COR-L47 (cell line): ENCODE measurements around the gene NTSR1.
A peak's percentile ranks its signal among the peaks of the same experiment; 100 is the strongest.

Experiments used
- DNase-seq: peaks from one replicate; lab custom pipeline; 2025; lab: John Stamatoyannopoulos, UW

NTSR1 gene

DNA sequence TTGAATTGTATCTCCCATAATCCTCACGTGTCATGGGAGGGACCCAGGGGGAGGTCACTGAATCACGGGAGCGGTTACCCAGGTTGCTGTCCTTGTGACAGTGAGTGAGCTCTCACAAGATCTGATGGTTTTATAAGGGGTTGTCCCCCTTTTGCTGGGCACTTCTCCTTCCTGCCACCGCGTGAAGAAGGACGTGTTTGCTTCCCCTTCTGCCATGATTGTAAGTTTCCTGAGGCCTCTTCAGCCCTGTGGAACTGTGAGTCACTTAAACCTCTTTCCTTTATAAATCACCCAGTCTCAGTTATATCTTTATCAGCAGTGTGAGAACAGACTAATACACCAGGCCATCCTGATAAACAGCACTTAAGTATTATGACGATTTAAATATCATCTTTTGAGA is 78.7 kb downstream of the NTSR1 start:
- no peak for DNase-seq

DNA sequence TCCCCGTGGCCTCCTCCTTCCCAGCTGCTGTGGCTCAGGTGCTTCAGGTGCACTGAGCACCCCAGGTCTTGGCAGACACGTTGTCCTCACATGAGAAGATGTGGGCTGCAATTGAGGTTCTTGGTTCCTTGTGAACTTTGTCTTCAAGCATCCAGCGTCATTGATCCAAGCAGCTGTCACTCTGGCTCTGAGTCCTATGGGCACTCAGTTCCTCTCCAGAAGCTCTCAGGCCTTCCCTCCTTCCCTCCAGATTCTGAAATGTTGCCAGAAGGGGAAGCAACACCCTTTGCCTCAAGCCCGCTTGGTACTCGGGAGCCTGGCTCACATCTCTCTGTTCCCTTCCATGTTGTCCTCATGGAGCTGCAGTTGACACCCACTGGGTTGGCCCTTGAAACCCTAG is 79.2 kb downstream of the NTSR1 start:
- DNase-seq, result no peak

DNA sequence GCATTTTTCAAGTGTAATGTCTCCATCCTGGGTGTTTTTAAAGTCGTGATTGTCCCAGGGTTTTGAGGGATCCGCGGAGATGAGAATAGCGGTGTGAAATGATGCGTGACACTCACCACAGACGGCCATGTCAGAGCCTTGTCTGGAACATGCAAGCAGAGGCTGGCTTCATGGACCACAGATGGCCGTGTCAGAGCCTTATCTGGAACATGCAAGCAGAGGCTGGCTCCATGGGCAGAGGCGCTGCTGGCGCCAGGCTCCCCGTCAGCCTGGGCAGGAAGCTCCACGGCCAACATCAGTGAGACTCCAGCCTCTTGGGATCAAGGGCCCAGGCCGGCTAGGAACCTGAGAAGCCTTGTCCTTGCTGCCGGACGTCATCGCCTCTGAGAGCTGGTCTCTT is 80.0 kb downstream of the NTSR1 start:
- no peak for DNase-seq

DNA sequence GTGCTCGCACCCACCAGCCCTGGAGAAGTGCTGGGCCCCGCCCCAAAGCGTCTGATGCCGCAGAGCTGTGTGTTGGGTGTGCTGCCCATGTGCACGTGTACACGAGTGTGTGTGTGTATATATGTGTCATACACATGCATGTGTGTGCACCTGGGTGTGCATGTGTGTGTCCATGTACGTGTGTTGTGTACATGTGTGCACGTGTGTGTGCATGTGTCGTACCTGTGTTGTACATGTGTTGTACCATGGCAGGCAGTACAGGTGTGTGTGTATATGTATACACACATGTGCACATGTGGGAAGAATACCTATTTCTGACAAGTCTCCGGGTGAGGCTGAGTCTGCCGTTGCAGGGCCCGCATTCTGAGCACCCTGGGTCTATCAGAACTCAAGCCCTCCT is 81.4 kb downstream of the NTSR1 start:
- DNase-seq, result no peak

DNA sequence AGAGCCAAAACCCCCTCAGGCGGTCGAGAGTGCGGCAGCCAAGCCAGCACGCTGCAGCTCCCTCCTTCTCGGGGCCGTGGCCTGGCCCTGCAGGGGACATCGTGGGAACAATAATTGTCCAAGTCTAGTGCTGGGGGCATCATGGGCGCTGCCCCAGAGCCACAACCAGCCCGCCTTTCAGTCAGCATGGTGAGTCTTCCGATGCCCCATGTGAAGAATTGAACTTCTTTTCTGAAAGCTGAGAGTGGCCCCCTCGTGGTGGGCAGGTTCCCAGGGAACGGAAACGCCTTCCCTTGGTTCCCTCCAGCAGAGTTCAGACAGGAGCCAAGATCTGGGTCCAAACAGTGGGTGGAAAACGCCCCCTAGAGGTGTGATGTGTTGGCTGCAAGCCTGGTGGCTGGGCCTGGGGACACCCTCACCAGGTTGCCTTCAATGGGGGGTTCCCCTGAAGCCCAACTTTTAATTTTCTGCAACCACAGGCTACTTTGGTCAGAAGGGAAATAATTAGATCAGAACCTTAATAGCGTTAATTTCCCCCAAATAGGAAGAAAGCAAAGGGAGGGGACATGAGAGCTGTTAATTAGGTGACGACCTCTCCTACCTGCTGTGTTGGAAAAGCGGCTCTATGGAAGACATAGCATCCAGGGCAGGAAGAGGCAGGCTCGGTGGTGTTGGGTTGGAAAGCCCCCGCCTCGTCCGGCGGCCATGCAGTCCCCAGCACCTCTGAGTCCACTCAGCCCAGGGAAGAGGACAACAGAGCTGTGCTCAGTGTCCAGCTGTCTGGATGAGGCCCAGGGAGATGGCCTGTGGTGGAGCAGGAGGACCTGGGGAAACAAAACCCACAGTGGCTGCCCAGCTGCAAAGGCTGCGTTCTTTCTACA is 82.9 kb downstream of the NTSR1 start:
- DNase-seq, result peak; percentile 94

DNA sequence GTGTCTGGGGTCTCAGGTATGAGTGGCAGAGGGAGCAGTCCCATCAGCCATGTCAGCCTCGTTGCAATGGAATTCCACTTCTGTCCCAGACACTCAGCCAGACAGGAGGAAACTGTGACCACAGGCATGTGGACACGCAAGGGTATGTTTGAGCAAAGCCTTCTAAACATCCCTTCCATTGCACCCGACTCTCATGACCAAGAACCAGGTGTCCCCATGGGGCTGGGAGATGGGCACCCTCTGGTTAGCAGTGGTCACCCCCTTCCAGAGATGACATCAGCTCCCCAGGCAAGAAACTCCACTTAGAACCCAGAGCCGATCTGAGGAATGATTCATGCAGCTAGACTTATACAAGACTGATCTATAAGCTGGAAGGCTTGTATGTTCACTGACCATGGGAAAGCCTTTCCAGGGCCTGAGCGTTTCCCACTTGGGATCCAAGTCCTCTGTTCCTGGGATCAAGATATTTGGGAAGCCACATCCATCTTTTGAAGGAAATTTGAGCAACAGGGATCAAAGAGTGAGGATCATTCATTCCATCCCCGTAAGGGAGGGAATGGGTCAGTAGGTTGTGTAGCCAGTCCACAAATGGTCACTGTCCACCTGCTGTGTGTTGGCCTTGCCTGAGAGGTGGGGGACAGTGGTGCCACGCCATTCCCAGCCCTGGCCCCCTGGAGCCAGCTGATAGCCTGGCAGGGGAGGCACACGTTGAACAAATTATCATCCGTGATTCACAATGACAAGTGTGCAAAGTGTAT is 83.7 kb downstream of the NTSR1 start:
- no peak for DNase-seq

DNA sequence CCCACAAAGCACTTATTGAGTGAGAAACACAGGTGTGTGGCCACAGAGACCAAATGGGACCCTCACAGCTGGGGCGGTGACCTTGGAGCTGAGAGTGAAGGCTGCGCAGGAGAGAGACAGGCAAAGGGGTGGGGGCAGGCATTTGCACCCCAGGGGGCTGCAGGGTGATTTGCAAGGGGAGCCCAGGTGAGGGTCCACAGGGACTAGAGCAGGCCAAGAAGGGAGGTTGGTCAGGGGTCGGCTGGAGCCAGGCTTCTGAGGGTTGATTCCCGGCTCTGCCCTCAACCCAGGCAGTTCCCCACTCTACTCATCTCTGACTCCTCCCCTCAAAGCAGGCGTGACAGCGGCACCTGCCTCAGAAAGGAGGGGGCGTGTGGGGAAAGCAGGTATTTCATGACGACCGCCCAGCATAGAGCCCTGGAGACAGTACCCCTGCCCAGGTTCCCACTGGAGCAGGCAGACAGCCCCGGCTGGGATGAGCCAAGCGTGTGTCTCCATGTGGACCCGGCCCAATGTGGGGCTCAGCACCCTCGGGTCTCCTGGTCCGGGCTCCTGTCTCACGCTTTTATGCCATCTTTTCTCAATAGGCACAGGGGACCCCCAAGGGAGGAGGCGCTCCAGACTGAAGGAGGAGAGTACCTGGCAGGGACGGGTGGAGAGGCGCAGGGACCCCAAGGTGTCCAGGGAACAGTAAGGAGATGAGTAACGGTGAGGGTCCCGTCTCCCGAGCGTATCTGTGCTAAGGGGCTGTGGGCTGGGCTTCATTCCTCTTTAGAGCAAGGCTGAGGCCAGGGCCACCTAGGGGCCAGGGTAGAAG is 84.5 kb downstream of the NTSR1 start:
- DNase-seq, result peak; percentile 41

DNA sequence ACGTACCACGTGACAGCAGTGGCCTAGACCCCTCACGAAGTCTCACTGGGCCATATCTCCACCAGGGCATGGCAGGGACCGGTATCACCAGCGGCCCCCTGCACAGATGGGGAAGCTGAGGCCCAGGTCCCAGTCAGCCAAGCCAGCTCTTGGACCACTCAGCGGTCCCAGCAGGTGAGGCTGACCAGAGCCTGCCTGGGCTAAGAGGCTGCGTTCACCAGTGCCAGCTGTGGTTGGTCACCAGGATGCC is 85.0 kb downstream of the NTSR1 start:
- DNase-seq, result no peak

DNA sequence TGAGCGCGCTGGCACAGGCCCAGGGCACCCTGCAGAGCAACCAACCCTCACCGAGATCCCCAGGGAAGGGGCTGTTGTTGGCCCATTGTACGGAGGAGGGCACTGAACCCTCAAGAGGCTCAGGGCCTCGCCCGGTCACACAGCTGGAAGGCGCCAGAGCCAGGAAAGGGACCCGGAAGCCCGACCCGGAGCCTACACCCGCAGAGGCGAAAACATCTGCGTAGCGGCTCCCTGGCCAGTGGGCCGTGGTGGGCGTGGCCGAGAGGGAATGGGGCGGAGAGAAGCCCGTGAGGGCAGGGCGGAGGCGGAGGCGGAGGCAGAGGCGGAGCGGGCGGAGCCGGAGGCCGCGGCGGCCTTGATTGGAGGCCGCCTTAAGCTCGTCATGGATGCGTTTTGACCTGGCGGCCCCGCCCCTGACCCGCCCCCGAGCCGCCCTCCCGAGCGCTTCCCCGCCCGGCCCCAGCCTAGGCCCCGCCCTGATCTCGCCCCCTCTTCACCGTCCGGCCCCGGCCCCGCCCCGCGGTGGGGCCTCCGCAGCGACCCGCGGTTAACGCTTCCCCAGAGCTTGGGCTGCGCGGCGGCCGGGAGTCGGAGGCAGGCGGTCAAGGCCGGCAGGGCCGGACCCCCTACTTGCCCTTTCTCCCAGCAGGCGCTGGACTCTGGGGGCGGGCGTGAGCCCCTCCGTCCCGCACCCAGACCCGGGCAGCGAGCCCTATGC is 85.5 kb downstream of the NTSR1 start:
- peak; percentile 93 for DNase-seq

DNA sequence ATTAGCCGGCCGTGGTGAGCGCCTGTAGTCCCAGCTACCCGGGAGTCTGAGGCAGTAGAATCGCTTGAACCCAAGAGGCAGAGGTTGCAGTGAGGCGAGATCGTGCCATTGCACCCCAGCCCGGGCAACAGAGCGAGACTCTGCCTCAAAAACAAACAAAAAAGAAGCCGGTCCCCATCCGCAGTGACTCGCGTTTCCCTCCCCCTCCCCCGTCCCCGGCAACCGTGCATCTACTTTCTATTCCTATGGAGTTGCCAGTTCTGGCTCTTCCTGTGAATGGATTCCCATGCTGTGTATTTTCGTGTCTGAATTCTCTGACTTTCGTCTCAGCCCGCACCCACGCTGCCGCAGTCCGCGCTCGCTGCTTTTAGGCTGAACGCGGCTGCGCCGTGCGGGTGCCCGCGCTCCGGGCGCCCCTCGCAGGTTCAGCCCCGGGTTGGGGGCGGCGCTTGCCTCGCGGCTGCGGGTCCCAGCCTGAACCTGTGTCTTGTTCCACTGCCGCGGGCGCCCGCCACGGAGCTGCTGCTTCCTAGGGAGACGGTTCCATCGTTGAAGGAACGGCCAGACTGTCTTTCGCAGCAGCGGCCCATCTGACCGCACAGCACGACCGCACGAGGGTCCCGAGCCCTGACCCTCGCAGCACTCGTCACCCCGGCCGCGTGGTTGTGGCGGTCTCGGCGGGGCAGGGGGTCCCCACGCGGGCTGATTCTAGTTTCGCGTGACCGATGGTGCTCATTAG is 86.6 kb downstream of the NTSR1 start:
- DNase-seq, result peak; percentile 57

DNA sequence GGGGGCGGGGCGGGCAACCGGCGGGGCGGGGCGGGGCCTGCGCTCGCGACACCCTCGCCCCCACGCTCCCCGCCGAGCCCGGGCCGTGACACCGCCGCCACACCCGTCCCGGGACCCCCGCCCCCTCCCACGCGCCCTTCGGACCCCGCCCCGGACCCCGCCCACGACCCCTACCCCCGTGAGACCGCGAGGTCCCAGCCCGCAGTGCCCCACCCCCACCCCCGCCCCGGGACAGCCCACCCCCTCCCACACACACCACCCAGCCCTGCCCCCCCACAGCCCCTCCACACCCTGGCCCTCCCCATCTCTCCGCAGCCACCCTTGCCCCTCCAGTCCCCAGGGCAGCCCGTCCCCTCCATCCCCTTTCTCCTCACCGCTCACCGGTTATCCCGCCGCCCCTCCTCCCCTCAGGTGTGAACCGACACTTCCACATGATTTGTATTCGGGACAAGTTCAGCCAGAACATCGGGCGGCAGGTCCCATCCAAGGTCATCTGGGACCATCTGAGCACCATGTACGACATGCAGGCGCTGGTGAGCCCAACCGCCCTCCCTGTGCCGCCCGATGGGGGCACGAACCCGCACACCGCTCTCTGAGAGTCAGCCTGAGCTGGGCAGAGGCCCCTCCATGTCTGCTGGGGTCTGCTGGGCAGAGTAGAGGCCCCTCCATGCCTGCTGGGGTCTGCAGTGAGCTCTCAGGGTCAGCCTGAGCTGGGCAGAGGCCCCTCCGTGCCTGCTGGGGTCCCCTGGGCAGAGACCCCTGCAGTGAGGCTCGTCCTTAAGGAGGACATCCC is 88.3 kb downstream of the NTSR1 start:
- DNase-seq, result no peak

DNA sequence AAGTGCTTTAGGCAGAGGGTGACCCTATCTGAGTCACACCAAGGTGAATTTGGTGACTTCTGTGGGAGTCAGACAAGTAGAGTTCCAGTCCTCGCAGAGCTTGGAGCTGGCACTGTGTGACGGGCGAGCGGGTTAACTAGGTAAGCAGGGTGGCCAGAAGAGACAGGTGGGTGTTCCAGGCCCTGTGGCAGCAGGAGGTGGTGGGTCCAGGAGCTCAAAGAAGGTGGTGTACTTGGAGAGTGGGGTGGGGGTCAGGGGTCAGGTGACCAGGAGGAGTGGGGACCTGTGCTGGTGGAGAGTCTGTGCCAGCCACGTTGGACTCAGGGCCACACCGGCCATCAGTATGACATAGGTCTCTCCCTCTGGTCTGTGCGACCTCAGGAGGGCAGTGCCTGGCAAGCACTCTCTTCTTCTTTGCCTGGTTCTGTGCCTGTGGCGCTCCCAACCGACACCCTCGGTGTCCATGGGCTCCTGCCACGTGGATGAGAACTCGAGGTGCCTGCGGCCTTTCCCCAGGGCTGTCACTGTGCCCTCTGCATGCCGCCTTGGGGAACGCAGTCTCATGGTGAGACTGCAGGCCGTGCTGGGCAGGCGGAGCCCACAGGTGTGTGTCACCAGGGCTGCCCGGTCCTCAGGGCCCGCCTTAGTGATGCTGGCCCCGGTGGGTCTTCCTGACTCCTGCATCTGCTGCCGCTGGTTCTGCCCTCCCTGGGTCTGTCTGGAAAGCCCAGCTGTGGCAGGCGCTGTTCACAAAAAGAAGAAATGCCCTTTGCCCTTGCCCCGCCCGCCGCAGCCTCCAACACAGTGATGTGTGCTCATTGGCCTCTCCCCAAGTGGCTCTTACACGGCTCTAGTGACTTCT is 89.3 kb downstream of the NTSR1 start:
- no peak for DNase-seq

DNA sequence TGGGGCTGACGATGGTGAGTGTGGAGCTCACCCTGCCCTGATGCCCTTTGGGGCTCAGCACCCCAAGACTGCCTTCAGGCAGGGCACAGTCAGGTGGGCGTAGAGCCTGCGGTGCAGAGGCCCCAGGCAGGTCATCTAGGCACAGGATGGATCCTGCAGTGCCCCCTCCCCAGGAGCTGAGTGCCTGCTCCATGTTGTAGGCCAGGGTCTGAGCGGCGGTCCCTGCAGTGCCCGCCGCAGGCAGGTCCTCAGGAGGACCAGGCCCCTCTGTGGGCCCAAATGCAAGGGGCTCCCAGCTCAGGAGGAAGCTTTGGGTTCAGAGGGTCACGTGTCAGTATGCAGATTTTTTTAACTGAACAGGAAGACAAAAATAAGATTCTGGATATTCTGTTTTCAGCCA is 90.4 kb downstream of the NTSR1 start:
- no peak for DNase-seq

DNA sequence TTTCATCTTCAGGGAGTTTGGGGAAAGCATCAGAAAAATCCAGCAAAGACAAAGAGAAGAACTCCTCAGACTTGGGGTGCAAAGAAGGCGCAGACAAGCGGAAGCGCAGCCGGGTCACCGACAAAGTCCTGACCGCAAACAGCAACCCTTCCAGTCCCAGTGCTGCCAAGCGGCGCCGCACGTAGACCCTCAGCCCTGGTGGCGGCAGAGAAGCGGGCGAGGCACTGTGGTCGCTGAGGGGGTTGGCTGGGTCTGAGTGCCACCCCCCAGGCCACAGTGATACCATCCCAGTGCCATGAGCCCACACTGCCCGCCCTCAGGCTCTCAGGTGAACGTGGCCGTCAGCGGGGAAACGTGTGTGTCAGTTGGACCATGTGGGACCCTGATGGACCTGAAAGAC is 90.8 kb downstream of the NTSR1 start:
- no peak for DNase-seq

DNA sequence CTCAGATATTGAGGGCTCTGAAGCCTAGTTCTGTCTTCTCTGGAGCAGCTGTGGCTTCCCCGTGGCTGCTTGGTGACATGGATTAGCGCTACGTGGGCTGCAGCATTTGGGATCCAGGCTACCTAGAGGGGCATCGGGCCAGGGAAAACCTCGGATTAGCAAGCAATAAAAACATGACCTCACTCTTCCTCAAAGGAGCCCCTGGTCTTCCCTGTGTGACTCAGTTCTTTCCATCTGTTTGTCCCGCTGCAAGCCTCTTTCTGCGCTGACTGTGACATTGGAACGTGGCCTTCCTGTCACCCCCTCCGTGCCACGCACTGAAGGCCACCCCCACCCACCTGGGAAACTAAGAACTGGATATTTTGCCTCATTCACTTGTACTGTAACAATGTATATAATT is 91.2 kb downstream of the NTSR1 start:
- no peak for DNase-seq

DNA sequence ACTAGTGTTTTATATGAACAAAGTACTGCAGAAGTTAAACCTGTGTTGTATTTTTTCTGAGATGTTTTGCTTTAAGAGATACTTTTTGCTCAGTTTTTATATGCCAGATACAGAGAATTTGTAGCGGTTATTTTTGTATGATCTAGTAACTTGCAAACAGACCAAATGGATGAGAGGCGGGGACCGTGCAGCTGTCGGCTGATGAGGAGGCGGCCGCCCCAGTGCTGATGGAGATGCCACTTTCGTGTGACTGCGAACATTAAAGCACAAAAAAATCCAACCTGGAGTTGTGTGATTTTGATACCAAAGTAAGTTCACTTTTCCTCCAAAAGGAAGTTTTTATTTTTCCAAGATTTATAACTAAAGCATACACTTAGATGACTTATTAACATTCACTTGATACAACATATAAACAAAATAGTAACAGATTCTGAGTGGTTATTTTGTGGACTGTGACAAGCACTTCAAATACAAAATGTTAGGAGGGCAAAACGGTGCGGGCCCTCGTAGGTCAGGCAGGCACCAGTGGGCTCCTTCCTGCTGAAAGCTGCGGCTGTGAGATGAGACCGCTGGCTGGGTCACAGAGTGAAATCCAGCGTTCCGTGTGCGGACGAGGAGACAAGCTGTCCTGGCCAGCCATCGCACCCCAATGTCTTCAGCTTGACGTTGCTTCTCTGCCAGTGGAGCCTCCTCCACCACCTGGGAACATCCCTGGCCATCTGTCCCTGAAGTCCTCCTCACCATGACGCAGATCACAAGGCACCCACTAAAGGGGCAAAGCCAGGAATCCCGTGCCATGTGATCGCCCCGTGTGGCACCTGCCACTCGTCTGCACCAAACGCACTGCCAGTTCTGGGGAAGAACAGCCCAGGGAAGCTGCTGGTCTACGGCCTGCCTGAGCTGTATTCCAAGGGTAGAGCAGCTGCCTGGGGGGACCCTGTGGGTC is 92.0 kb downstream of the NTSR1 start:
- no peak for DNase-seq

DNA sequence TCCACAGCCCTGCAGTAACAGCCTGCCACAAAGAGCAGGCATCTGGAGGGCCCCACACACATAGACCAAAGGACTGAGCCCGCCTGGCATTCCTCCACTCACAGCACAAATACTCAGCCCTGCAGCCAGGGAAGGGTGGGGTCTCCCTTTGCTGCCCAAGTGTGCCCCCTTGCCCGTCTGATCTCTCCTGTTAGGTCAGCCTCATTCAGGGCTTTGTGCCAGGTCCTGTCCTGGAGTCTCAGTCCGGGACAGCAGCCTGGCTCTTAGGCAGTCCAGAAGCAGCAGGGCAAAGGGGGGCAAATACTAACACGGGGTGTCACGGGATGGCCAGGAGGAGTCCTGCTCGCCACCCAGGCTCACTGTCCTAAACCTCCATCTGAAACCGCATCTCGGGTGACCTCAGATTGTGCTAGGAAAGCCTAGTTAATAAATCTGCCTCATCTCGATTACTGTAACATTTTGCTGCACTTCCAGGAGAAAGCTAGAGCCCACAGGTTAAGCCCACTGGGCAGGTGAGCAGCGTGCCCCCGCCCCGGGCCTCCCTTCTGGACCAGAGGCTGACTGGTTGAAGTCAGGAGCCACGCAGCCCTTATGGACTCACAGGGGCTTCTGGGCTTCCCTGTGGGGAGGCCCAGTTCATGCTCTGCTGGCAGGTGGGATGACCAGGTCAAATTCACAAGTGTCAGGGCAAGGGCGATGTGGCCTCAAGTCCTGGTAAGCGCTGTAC is 92.8 kb downstream of the NTSR1 start:
- no peak for DNase-seq
